Neural cell (in vitro differentiated cells): ENCODE measurements around the gene PNO1. TPM values are rescaled to one million over a fixed set of nuclear protein-coding genes. Genes with fewer than 3 reads are reported as not detected.

Experiments
- H2AFZ ChIP-seq: fragments of 200-600, 300-800 bp; sonication (generic), shearing (Covaris generic); 2 replicates; pipeline ENCODE4 v1.6.0; 2014; ENCODE audit warnings: low read depth, mild to moderate bottlenecking, antibody characterized with exemption, low read length, moderate library complexity
- H3F3A ChIP-seq: fragments of 200-600 bp; shearing (Covaris generic); 2 replicates; pipeline ENCODE4 v1.6.1; 2016; ENCODE audit warnings: mild to moderate bottlenecking, moderate library complexity, mixed read lengths, antibody characterized with exemption, low read length; ENCODE audit not compliant: insufficient read depth, poor library complexity, severe bottlenecking
- H3K27ac ChIP-seq: fragments of 200-600, 300-800 bp; sonication (generic), shearing (Covaris generic); 2 replicates; pipeline ENCODE4 v1.5.1; 2014; ENCODE audit warnings: mild to moderate bottlenecking, low read length, moderate library complexity
- H3K27me3 ChIP-seq: fragments of 300-800, 200-600 bp; sonication (generic), shearing (Covaris generic); 2 replicates; pipeline ENCODE4 v1.6.0; 2014; ENCODE audit warnings: mild to moderate bottlenecking, low read depth, low read length, moderate library complexity; ENCODE audit not compliant: insufficient read depth
- H3K36me3 ChIP-seq: fragments of 300-800, 200-600 bp; sonication (generic), shearing (Covaris generic); 2 replicates; pipeline ENCODE4 v1.5.1; 2014; ENCODE audit warnings: mild to moderate bottlenecking, antibody characterized with exemption, low read length, moderate library complexity; ENCODE audit not compliant: insufficient read depth
- H3K4me2 ChIP-seq: fragments of 300-800, 200-600 bp; sonication (generic), shearing (Covaris generic); 2 replicates; pipeline ENCODE4 v1.6.0; 2014; ENCODE audit warnings: mild to moderate bottlenecking, low read length
- H3K4me3 ChIP-seq: fragments of 300-800, 200-600 bp; sonication (generic), shearing (Covaris generic); 2 replicates; pipeline ENCODE4 v1.5.1; 2014; ENCODE audit warnings: mild to moderate bottlenecking, low read length, moderate library complexity
- H3K79me2 ChIP-seq: fragments of 200-600 bp; shearing (Covaris generic); replicated peaks from 2 replicates; pipeline ENCODE4 v1.6.0; 2014; ENCODE audit warnings: mild to moderate bottlenecking, low read length, moderate library complexity; ENCODE audit not compliant: insufficient read depth
- H3K9ac ChIP-seq: fragments of 300-800, 200-600 bp; sonication (generic), shearing (Covaris generic); 2 replicates; pipeline ENCODE4 v1.6.1; 2016; ENCODE audit warnings: mild to moderate bottlenecking, low read length, mixed read lengths
- H3K9me2 ChIP-seq: fragments of 200-600 bp; shearing (Covaris generic); 2 replicates; pipeline ENCODE4 v1.6.1; 2016; ENCODE audit warnings: mild to moderate bottlenecking, low read length, mixed read lengths; ENCODE audit not compliant: insufficient read depth
- H3K9me3 ChIP-seq: fragments of 200-600, 300-800 bp; sonication (generic), shearing (Covaris generic); 2 replicates; pipeline ENCODE4 v1.6.1; 2016; ENCODE audit warnings: mild to moderate bottlenecking, mixed run types, low read length, moderate library complexity, mixed read lengths
- H4K20me1 ChIP-seq: fragments of 200-600 bp; shearing (Covaris generic); 2 replicates; pipeline ENCODE4 v1.6.1; 2016; ENCODE audit warnings: mild to moderate bottlenecking, mixed run types; ENCODE audit not compliant: insufficient read depth
- CTCF ChIP-seq: fragments of 450-650 bp; IDR thresholded peaks from 2 replicates; pipeline ENCODE4 v1.5.1; 2014; ENCODE audit warnings: antibody characterized with exemption, mild to moderate bottlenecking, moderate library complexity; ENCODE audit not compliant: poor library complexity, severe bottlenecking
- EP300 ChIP-seq: fragments of 450-650 bp; conservative IDR thresholded peaks from 2 replicates; pipeline ENCODE4 v1.6.1; 2014; ENCODE audit warnings: antibody characterized with exemption, mild to moderate bottlenecking, moderate library complexity; ENCODE audit not compliant: poor library complexity, severe bottlenecking
- EZH2 ChIP-seq: fragments of 200-600, 300-800 bp; shearing (Covaris generic), sonication (generic); IDR thresholded peaks from 2 replicates; pipeline ENCODE4 v1.6.1; 2014; ENCODE audit warnings: antibody characterized with exemption, low read length, borderline replicate concordance, mild to moderate bottlenecking; ENCODE audit not compliant: insufficient read depth, poor library complexity, severe bottlenecking
- MXI1 ChIP-seq: fragments of 450-650 bp; conservative IDR thresholded peaks from 2 replicates; pipeline ENCODE4 v1.6.1; 2014; ENCODE audit warnings: antibody characterized with exemption, mild to moderate bottlenecking; ENCODE audit not compliant: poor library complexity, severe bottlenecking
- POLR2AphosphoS5 ChIP-seq: IDR thresholded peaks from 2 replicates; pipeline ENCODE4 v1.6.1; 2012
- RAD21 ChIP-seq: fragments of 450-650 bp; conservative IDR thresholded peaks from 2 replicates; pipeline ENCODE4 v1.6.1; 2014; ENCODE audit warnings: antibody characterized with exemption, mild to moderate bottlenecking, moderate library complexity
- SMC3 ChIP-seq: fragments of 450-650 bp; conservative IDR thresholded peaks from 2 replicates; pipeline ENCODE4 v1.6.1; 2014; ENCODE audit warnings: antibody characterized with exemption, mild to moderate bottlenecking, moderate library complexity; ENCODE audit not compliant: poor library complexity
- TAF1 ChIP-seq: IDR thresholded peaks from 2 replicates; pipeline ENCODE4 v1.6.1; 2012; ENCODE audit warnings: low read depth
- polyA plus RNA-seq: library from polyadenylated mRNA; depleted of rRNA; stranded (reverse); fragments of >200 nt; gene quantifications from 2 replicates; pipeline ENCODE4 v1.2.3, GENCODE V29; 2014
- TF ChIP-seq, protein P1 (sequence below): IDR thresholded peaks from 2 replicates; pipeline ENCODE4 v1.6.1; 2012; ENCODE audit warnings: borderline replicate concordance

PNO1 gene
- polyA plus RNA-seq, 1 donor from 2014 or later, result 10.9 TPM

DNA sequence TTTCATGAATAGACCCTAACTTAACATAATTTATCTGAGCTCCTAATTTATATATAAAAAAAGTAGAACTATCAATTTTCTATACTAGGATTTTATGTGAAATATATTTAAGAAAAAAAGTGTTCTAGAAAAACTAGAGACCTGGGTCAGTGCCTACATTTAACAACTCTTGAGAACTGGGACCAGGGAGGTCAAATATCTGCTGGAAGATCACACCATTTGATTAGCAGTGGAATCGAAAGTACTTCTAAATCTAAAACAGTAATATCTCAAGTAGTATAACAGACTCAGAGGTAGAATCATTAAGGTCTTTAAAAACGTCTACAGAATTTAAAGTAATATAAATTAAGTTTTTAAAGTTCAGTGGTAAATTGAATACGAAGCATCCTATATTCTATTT lies 60.0 kb downstream of the PNO1 start:
- no peaks in the 10 kb centered on the region for H3K27me3 ChIP-seq
- no peaks in the 10 kb centered on the region for H3K36me3 ChIP-seq
- H3K9me2 ChIP-seq, result no peaks in the 10 kb centered on the region
- H2AFZ ChIP-seq, result no peak overlapping the region
- no peaks in the 10 kb centered on the region for H3K9me3 ChIP-seq
- H3K27ac ChIP-seq, result no peak overlapping the region
- no peaks in the 10 kb centered on the region for H4K20me1 ChIP-seq
- H3K4me3 ChIP-seq, result no peak overlapping the region
- no peak overlapping the region for H3K9ac ChIP-seq
- peaks cover 91% of the 10 kb centered on the region for H3K79me2 ChIP-seq
- no peak for TF ChIP-seq EZH2
- TF ChIP-seq RAD21, result no peak
- TF ChIP-seq, protein P1, sequence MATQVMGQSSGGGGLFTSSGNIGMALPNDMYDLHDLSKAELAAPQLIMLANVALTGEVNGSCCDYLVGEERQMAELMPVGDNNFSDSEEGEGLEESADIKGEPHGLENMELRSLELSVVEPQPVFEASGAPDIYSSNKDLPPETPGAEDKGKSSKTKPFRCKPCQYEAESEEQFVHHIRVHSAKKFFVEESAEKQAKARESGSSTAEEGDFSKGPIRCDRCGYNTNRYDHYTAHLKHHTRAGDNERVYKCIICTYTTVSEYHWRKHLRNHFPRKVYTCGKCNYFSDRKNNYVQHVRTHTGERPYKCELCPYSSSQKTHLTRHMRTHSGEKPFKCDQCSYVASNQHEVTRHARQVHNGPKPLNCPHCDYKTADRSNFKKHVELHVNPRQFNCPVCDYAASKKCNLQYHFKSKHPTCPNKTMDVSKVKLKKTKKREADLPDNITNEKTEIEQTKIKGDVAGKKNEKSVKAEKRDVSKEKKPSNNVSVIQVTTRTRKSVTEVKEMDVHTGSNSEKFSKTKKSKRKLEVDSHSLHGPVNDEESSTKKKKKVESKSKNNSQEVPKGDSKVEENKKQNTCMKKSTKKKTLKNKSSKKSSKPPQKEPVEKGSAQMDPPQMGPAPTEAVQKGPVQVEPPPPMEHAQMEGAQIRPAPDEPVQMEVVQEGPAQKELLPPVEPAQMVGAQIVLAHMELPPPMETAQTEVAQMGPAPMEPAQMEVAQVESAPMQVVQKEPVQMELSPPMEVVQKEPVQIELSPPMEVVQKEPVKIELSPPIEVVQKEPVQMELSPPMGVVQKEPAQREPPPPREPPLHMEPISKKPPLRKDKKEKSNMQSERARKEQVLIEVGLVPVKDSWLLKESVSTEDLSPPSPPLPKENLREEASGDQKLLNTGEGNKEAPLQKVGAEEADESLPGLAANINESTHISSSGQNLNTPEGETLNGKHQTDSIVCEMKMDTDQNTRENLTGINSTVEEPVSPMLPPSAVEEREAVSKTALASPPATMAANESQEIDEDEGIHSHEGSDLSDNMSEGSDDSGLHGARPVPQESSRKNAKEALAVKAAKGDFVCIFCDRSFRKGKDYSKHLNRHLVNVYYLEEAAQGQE, result no peak
- no peak for TF ChIP-seq TAF1
- no peak for TF ChIP-seq POLR2AphosphoS5
- TF ChIP-seq MXI1, result no peak
- no peak for TF ChIP-seq SMC3
- TF ChIP-seq EP300, result no peak
- H3K4me2 ChIP-seq, result no peak overlapping the region
- H3F3A ChIP-seq, result no peaks in the 10 kb centered on the region

GRCh38 chr2:68218343-68218901 lies 60.7 kb downstream of the PNO1 start:
- Histone ChIP-seq H3K4me2 (no peak overlapping the region), H3K79me2 (peaks cover 89% of the 10 kb centered on the region)

More at GRCh38 chr2:68218343-68218901, 60.7 kb downstream of the PNO1 start:
- no peaks in the 10 kb centered on the region for H3K9me2 ChIP-seq
- no peak overlapping the region for H2AFZ ChIP-seq
- no peak overlapping the region for H3K27ac ChIP-seq
- H4K20me1 ChIP-seq, result no peaks in the 10 kb centered on the region
- H3K4me3 ChIP-seq, result no peak overlapping the region
- H3K9me3 ChIP-seq, result no peaks in the 10 kb centered on the region
- TF ChIP-seq EP300, result no peak
- TF ChIP-seq CTCF, result no peak
- TF ChIP-seq TAF1, result no peak
- no peak for TF ChIP-seq POLR2AphosphoS5
- TF ChIP-seq EZH2, result no peak
- TF ChIP-seq SMC3, result no peak
- no peak for TF ChIP-seq MXI1
- TF ChIP-seq, protein P1, result no peak
- no peak for TF ChIP-seq RAD21
- no peak overlapping the region for H3K9ac ChIP-seq
- no peaks in the 10 kb centered on the region for H3K36me3 ChIP-seq
- no peaks in the 10 kb centered on the region for H3K27me3 ChIP-seq
- H3F3A ChIP-seq, result no peaks in the 10 kb centered on the region
